GM19438 (cell line): ENCODE results near the gene UTP14A.

ENCODE experiments used
- ATAC-seq: cut with Tn5 transposase; IDR thresholded peaks from one replicate; pipeline ENCODE4 v1.9.1; 2021; ENCODE audit warnings: low read depth; ENCODE audit not compliant: unreplicated experiment

The UTP14A gene

GRCh38 chrX:129945131-129945530 lies 39.2 kb downstream of the UTP14A start:
- no peak for ATAC-seq

- ATAC-seq: no peak
Measured at GRCh38 chrX:129953334-129953648, 47.3 kb downstream of the UTP14A start.

GRCh38 chrX:129953881-129954280 lies 47.9 kb downstream of the UTP14A start:
- ATAC-seq: no peak

GRCh38 chrX:129954804-129955203 lies 48.8 kb downstream of the UTP14A start:
- ATAC-seq: no peak

- no peak for ATAC-seq
Measured at GRCh38 chrX:129955682-129956081, 49.7 kb downstream of the UTP14A start.

DNA sequence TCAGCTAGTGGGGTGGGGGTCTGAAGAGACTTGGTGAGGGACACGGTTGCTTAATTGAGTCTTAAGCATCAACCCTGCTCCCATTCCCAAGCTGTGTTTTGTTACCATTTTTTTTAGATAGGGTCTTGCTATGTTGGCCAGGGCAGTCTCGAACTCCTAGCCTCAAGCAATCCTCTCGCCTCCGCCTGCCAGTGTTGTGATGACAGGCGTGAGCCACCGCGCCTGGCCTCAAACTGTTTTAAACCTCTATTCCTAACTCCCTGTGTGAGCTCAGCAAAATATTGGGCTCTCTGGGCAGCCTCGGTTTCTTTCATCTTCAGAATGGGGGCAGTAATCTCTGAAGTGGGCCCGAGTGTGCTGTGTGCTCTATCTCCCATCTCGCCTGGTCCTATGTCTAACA lies 50.2 kb downstream of the UTP14A start:
- ATAC-seq: no peak

GRCh38 chrX:129956765-129957164 lies 50.8 kb downstream of the UTP14A start:
- no peak for ATAC-seq

GRCh38 chrX:129957241-129958082 lies 51.5 kb downstream of the UTP14A start:
- ATAC-seq: peak; percentile 51

DNA sequence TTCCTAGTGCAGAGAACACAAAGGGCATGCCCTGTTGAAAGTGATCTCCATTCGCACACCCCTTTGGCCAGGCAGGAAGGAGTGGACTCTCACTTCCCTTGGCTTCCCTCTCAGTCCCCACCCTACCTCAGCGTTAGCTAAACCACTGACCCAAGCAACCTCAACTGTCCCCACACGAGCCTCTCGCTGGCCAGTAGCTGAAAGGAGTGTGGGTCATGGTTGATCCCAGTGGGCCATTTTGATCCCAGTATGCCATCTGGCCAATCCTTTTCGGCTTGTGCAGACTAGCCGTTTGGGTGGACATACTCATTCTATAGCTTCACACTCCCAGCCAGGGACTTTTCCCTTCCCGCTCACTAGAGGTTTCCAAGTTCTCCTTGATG lies 52.1 kb downstream of the UTP14A start:
- ATAC-seq: no peak

- no peak for ATAC-seq
Measured at GRCh38 chrX:129958814-129959492, 53.0 kb downstream of the UTP14A start.

GRCh38 chrX:129959493-129959832 lies 53.5 kb downstream of the UTP14A start:
- no peak for ATAC-seq

GRCh38 chrX:129961180-129962083 lies 55.5 kb downstream of the UTP14A start:
- peak; percentile 85 for ATAC-seq

GRCh38 chrX:129963729-129964128 lies 57.8 kb downstream of the UTP14A start:
- no peak for ATAC-seq

DNA sequence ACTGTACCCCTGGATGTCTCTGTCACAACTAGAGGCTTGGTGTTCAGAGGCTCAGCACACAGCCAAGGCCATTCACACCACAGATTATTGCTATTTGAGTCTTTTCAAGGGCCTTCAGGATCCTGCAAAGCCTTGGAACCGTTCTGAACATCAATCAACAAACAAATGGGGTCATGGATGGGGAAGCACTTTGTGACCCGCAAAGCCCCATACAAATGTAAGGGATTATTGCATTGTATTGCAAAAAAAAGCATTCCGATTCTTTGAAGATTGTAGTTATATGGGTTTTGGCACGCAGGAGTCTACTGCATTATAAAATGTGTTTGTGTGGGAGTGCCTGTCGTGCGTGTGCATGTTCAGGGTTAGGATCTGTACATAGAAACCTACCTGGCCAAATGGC lies 59.2 kb downstream of the UTP14A start:
- ATAC-seq: no peak

DNA sequence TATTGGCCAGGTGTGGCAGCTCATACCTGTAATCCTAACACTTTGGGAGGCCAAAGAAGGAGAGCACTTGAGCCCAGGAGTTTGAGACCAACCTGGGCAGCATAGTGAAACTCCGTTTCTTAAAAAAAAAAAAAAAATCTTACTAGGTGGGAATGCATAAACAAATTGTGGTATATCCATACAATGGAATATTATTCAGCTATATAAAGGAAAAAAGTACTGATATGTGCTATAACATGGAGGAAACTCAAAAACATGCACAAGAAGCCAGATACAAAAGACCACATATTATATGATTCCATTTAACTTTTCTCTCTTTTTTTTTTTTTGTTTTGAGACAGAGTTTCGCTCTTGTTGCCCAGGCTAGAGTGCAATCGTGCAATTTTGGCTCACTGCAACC lies 63.0 kb downstream of the UTP14A start:
- ATAC-seq: no peak

DNA sequence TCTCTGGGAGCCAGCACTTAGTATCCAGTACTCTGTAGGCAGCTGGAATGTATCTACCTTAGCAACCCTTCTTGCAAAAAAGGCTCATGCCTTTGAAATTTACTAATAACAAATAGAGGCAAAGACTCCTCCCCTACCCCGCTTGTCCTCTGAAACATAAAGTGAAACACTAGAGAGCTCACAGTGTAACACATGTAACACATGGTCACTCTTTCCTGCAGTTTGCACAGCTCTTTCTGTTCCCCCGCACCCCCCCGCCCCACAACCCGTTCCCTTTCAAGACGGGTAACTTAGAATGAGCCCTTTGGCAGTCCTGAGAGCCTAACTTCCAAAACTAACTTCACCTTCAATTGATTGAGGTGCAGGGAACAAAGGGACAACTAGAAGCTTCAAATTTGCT lies 70.5 kb downstream of the UTP14A start:
- ATAC-seq: no peak
